WTC11 (cell line): Measurements from ENCODE around the gene IL17RE. TPM values are rescaled to one million over a fixed set of nuclear protein-coding genes. Genes with fewer than 3 reads are reported as not detected.
"Not testable (repeated sequence)": the region's sequence is repeated elsewhere in the genome, so short reads cannot be mapped to it uniquely, and the experiment has no call there.

Experiments used
- ATAC-seq: fragments of 200-7000 bp; cut with Tn5 transposase; 2 replicates; pipeline ENCODE4 v1.10.0; 2021; ENCODE audit warnings: mild to moderate bottlenecking, moderate library complexity
- CTCF ChIA-PET: fragments of 300-600 bp; sonication (Branson Sonifier 250); formaldehyde crosslinking; loops from one replicate; lab custom pipeline; 2021; ENCODE audit warnings: antibody characterized with exemption; lab: Charles Lee
- POLR2A ChIA-PET: fragments of 350-600 bp; sonication (Branson Sonifier 250); formaldehyde crosslinking; loops from one replicate; lab custom pipeline; 2021; ENCODE audit warnings: antibody characterized with exemption; lab: Charles Lee
- DNase-seq: peaks from one replicate; pipeline ENCODE4 v3.0.0; 2021; ENCODE audit warnings: low spot score
- H3K27ac Mint-ChIP-seq: 2 replicates; pipeline ENCODE4 v1.8.0; 2021; ENCODE audit warnings: mixed read lengths
- H3K27me3 Mint-ChIP-seq: 2 replicates; pipeline ENCODE4 v1.8.0; 2021; ENCODE audit warnings: low read depth, mild to moderate bottlenecking, moderate library complexity, mixed read lengths
- H3K36me3 Mint-ChIP-seq: 2 replicates; pipeline ENCODE4 v1.8.0; 2021; ENCODE audit warnings: mixed read lengths
- H3K4me1 Mint-ChIP-seq: 2 replicates; pipeline ENCODE4 v1.8.0; 2022; ENCODE audit warnings: mixed read lengths
- H3K4me3 Mint-ChIP-seq: 2 replicates; pipeline ENCODE4 v1.8.0; 2021; ENCODE audit warnings: mild to moderate bottlenecking, moderate library complexity, mixed read lengths
- H3K9me3 Mint-ChIP-seq: 2 replicates; pipeline ENCODE4 v1.8.0; 2021; ENCODE audit warnings: mixed read lengths
- EMX1 ChIP-seq: fragments of 250-450 bp; sonication (Bioruptor Pico); IDR thresholded peaks from 2 replicates; pipeline ENCODE4 v1.8.0; 2021; ENCODE audit warnings: mild to moderate bottlenecking
- ETV6 ChIP-seq: sonication (generic); formaldehyde crosslinking; IDR thresholded peaks from 2 replicates; pipeline ENCODE4 v1.8.1; 2022; ENCODE audit warnings: mild to moderate bottlenecking, missing genetic modification reagents
- FOXP1 ChIP-seq: sonication (generic); formaldehyde crosslinking; IDR thresholded peaks from 2 replicates; pipeline ENCODE4 v1.8.0; 2022; ENCODE audit warnings: missing genetic modification reagents, mild to moderate bottlenecking, moderate library complexity, borderline replicate concordance
- GABPB1 ChIP-seq: sonication (generic); formaldehyde crosslinking; IDR thresholded peaks from 2 replicates; pipeline ENCODE4 v1.8.1; 2023; ENCODE audit warnings: mild to moderate bottlenecking, missing genetic modification reagents
- JUN ChIP-seq: sonication (generic); formaldehyde crosslinking; IDR thresholded peaks from 2 replicates; pipeline ENCODE4 v1.8.0; 2023; ENCODE audit warnings: mild to moderate bottlenecking, missing genetic modification reagents
- MXD4 ChIP-seq: fragments of 250-450 bp; sonication (Bioruptor Pico); IDR thresholded peaks from 2 replicates; pipeline ENCODE4 v1.8.0; 2021; ENCODE audit warnings: mild to moderate bottlenecking, moderate library complexity, borderline replicate concordance
- PRRX2 ChIP-seq: fragments of 250-450 bp; sonication (Bioruptor Pico); IDR thresholded peaks from 2 replicates; pipeline ENCODE4 v1.8.0; 2021; ENCODE audit warnings: mild to moderate bottlenecking
- SP1 ChIP-seq: sonication (generic); formaldehyde crosslinking; conservative IDR thresholded peaks from 2 replicates; pipeline ENCODE4 v1.8.1; 2022; ENCODE audit warnings: missing genetic modification reagents
- TEAD1 ChIP-seq: sonication (generic); formaldehyde crosslinking; IDR thresholded peaks from 2 replicates; pipeline ENCODE4 v1.8.0; 2022; ENCODE audit warnings: mild to moderate bottlenecking, missing genetic modification reagents
- TP53 ChIP-seq: sonication (generic); formaldehyde crosslinking; IDR thresholded peaks from 2 replicates; pipeline ENCODE4 v1.8.1; 2023; ENCODE audit warnings: mild to moderate bottlenecking, missing genetic modification reagents
- ZNF232 ChIP-seq: sonication (generic); formaldehyde crosslinking; IDR thresholded peaks from 2 replicates; pipeline ENCODE4 v1.8.0; 2022; ENCODE audit warnings: mild to moderate bottlenecking, missing genetic modification reagents
- ZNF396 ChIP-seq: fragments of 250-450 bp; sonication (Bioruptor Pico); IDR thresholded peaks from 2 replicates; pipeline ENCODE4 v1.8.0; 2021; ENCODE audit warnings: mild to moderate bottlenecking, moderate library complexity, borderline replicate concordance
- ZNF416 ChIP-seq: fragments of 250-450 bp; sonication (Bioruptor Pico); IDR thresholded peaks from 2 replicates; pipeline ENCODE4 v1.9.0; 2021; ENCODE audit warnings: mild to moderate bottlenecking, inconsistent platforms
- total RNA-seq: library from RNA; stranded (reverse); gene quantifications from 3 replicates; pipeline ENCODE4 v1.2.3, GENCODE V29; 2021
- TF ChIP-seq, protein P1 (sequence below): sonication (generic); formaldehyde crosslinking; IDR thresholded peaks from 2 replicates; pipeline ENCODE4 v1.8.1; 2023; ENCODE audit warnings: mild to moderate bottlenecking, missing genetic modification reagents
- TF ChIP-seq, protein P2 (sequence below): fragments of 250-450 bp; sonication (Bioruptor Pico); IDR thresholded peaks from 2 replicates; pipeline ENCODE4 v1.9.0; 2021; ENCODE audit warnings: mild to moderate bottlenecking
- TF ChIP-seq, protein P3 (sequence below): sonication (generic); formaldehyde crosslinking; IDR thresholded peaks from 2 replicates; pipeline ENCODE4 v1.8.0; 2022; ENCODE audit warnings: mild to moderate bottlenecking, missing genetic modification reagents
- TF ChIP-seq, protein P4 (sequence below): fragments of 200-600 bp; IDR thresholded peaks from 2 replicates; pipeline ENCODE4 v1.8.0; 2022; ENCODE audit warnings: antibody characterized with exemption
- TF ChIP-seq, protein P5 (sequence below): sonication (generic); formaldehyde crosslinking; IDR thresholded peaks from 2 replicates; pipeline ENCODE4 v1.8.0; 2023; ENCODE audit warnings: missing genetic modification reagents, mild to moderate bottlenecking, borderline replicate concordance

Gene IL17RE
- total RNA-seq, 1 experiment from 2014 or later, result 4.2 TPM

DNA sequence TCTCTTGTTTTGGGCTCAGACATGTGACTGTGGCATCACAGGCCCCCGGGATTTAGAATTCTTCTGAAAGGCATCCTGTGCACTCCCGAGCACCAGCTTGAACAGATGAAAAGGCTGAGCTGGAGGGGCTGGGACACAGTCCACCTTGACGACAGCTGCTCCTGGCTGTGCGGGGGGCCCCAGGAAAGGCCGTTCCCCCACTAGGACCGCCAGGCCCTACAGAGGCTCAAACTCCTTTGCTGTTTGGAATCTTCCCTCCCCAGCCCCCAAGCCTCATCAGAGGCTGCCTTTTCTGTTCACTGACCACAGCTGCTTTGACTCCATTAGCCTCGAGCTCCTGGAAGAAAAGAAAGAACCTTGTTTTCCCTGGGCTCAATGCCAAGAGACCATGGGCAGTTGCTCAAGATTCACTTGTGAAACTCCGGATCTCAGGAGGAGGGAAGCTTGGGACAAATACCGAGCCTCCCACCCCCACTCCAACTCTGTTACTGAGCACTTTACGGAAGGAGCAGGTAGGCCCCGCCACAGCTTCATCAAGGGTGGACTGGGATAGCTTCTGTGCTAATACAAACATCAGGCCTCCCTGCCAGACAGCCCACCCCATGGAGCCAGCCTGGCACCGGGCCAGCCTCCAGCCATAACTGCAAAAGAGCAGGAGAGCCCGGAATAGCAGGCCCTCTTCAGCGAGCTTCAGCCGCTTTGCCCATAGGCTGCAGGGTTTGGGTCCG, 38.3 kb upstream of the IL17RE start (continued):
- TF ChIP-seq TP53 (CRISPR knock-in tag) (no peak), SP1 (CRISPR knock-in tag) (no peak), GABPB1 (CRISPR knock-in tag) (no peak), ZNF396 (CRISPR knock-in tag) (no peak), ETV6 (no peak), JUN (CRISPR knock-in tag) (no peak), ZNF416 (no peak), ZNF232 (CRISPR knock-in tag) (no peak), EMX1 (CRISPR knock-in tag) (no peak), TEAD1 (no peak), MXD4 (CRISPR knock-in tag) (no peak)
- TF ChIP-seq, protein P1, sequence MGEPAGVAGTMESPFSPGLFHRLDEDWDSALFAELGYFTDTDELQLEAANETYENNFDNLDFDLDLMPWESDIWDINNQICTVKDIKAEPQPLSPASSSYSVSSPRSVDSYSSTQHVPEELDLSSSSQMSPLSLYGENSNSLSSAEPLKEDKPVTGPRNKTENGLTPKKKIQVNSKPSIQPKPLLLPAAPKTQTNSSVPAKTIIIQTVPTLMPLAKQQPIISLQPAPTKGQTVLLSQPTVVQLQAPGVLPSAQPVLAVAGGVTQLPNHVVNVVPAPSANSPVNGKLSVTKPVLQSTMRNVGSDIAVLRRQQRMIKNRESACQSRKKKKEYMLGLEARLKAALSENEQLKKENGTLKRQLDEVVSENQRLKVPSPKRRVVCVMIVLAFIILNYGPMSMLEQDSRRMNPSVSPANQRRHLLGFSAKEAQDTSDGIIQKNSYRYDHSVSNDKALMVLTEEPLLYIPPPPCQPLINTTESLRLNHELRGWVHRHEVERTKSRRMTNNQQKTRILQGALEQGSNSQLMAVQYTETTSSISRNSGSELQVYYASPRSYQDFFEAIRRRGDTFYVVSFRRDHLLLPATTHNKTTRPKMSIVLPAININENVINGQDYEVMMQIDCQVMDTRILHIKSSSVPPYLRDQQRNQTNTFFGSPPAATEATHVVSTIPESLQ, result no peak
- TF ChIP-seq, protein P2, sequence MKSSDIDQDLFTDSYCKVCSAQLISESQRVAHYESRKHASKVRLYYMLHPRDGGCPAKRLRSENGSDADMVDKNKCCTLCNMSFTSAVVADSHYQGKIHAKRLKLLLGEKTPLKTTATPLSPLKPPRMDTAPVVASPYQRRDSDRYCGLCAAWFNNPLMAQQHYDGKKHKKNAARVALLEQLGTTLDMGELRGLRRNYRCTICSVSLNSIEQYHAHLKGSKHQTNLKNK (CRISPR knock-in tag), result no peak

DNA sequence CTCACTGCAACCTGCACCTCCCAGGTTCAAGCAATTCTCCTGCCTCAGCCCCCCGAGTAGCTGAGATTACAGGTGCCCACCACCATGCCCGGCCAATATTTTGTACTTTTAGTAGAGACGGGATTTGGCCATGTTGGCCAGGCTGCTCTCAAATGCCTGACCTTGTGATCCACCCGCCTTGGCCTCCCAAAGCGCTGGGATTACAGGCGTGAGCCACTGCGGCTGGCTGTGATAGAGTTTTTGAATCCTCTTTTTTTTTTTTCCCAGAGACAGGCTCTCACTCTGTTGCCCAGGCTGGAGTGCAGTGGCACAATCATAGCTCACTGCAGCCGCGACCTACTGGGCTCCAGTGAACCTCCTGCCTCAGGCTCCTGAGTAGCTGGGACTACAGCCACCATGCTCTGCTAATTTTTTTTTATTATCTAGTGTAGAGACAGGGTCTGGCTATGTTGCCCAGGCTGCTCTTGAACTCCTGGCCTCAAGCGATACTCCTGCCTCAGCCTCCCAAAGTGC, 37.5 kb upstream of the IL17RE start:
- H3K36me3 Mint-ChIP-seq, H3K4me3 Mint-ChIP-seq, DNase-seq, H3K9me3 Mint-ChIP-seq, POLR2A ChIA-PET, H3K27ac Mint-ChIP-seq, ATAC-seq: not testable (repeated sequence)
- Mint-ChIP-seq H3K27me3 (peaks cover 15% of the 10 kb centered on the region), H3K4me1 (peaks cover 16% of the 10 kb centered on the region)
- CTCF ChIA-PET, result interaction anchor here (0.6 to 2.5 kb wide), 4 partner anchors 38 to 372 kb away, joined by 3 to 9 read pairs (median 4); partner anchors contain the start of gene CRELD1

DNA sequence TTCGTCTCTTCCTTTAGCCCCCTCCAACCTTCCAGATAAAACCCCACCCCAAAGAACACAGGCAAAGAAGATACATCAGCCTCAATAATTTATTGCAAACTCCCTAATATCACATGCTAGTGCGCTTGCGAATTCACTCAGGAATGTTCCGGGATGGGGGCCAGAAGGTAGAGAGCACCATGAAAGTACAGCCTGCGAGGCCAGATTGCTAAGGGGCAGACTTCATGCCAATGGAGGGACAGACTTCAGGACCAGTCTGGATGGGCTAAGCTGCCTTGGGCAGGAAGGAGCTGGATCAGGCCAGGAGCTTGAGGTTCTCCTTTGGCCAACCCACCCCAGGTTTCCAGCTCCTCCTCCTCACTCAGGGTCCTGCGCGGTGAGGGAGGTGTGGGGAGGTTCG, 36.0 kb upstream of the IL17RE start:
- peaks cover 7% of the 10 kb centered on the region for H3K4me1 Mint-ChIP-seq
- no peak for ATAC-seq
- no peak overlapping the region for H3K27ac Mint-ChIP-seq
- TF ChIP-seq PRRX2 (CRISPR knock-in tag), result no peak
- TF ChIP-seq, protein P3, sequence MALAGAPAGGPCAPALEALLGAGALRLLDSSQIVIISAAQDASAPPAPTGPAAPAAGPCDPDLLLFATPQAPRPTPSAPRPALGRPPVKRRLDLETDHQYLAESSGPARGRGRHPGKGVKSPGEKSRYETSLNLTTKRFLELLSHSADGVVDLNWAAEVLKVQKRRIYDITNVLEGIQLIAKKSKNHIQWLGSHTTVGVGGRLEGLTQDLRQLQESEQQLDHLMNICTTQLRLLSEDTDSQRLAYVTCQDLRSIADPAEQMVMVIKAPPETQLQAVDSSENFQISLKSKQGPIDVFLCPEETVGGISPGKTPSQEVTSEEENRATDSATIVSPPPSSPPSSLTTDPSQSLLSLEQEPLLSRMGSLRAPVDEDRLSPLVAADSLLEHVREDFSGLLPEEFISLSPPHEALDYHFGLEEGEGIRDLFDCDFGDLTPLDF (CRISPR knock-in tag), result no peak
- TF ChIP-seq, protein P4, sequence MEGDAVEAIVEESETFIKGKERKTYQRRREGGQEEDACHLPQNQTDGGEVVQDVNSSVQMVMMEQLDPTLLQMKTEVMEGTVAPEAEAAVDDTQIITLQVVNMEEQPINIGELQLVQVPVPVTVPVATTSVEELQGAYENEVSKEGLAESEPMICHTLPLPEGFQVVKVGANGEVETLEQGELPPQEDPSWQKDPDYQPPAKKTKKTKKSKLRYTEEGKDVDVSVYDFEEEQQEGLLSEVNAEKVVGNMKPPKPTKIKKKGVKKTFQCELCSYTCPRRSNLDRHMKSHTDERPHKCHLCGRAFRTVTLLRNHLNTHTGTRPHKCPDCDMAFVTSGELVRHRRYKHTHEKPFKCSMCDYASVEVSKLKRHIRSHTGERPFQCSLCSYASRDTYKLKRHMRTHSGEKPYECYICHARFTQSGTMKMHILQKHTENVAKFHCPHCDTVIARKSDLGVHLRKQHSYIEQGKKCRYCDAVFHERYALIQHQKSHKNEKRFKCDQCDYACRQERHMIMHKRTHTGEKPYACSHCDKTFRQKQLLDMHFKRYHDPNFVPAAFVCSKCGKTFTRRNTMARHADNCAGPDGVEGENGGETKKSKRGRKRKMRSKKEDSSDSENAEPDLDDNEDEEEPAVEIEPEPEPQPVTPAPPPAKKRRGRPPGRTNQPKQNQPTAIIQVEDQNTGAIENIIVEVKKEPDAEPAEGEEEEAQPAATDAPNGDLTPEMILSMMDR, result no peak
- no peak for DNase-seq
- H3K9me3 Mint-ChIP-seq, result no peaks in the 10 kb centered on the region
- peaks cover 15% of the 10 kb centered on the region for H3K27me3 Mint-ChIP-seq
- H3K36me3 Mint-ChIP-seq, result no peaks in the 10 kb centered on the region
- no peak overlapping the region for H3K4me3 Mint-ChIP-seq
- ChIA-PET CTCF (interaction anchor here (1.1 to 1.8 kb wide), 2 partner anchors 16 to 80 kb away, joined by 3 to 5 read pairs; no protein-coding TSS in a partner anchor), POLR2A (no interaction called here)

DNA sequence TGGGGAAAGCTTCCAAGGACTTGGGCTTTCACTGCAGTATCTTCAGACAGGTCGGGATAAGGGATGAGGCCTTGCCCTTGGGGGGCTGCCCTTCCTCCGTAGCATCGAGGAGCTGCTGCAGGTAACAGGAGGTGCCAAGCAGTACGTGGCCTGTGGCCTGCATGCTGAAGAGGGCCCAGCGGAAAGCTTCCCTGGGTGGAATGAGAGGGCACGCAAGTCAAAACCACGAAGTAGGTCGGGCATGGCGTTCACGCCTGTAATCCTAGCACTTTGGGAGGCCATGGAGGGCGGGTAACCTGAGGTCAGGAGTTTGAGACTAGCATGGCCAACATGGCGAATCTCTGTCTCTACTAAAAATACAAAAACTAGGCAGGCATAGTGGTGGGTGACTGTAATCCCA, 35.5 kb upstream of the IL17RE start:
- H3K36me3 Mint-ChIP-seq, result no peaks in the 10 kb centered on the region
- no peak for ATAC-seq

More for the DNA sequence above, 35.5 kb upstream of the IL17RE start:
- Mint-ChIP-seq H3K4me3 (no peak overlapping the region), H3K4me1 (peaks cover 3% of the 10 kb centered on the region), H3K27ac (no peak overlapping the region), H3K9me3 (no peaks in the 10 kb centered on the region), H3K27me3 (peaks cover 12% of the 10 kb centered on the region)
- DNase-seq, result no peak
- no peak for TF ChIP-seq EMX1 (CRISPR knock-in tag)
- TF ChIP-seq, protein P5, sequence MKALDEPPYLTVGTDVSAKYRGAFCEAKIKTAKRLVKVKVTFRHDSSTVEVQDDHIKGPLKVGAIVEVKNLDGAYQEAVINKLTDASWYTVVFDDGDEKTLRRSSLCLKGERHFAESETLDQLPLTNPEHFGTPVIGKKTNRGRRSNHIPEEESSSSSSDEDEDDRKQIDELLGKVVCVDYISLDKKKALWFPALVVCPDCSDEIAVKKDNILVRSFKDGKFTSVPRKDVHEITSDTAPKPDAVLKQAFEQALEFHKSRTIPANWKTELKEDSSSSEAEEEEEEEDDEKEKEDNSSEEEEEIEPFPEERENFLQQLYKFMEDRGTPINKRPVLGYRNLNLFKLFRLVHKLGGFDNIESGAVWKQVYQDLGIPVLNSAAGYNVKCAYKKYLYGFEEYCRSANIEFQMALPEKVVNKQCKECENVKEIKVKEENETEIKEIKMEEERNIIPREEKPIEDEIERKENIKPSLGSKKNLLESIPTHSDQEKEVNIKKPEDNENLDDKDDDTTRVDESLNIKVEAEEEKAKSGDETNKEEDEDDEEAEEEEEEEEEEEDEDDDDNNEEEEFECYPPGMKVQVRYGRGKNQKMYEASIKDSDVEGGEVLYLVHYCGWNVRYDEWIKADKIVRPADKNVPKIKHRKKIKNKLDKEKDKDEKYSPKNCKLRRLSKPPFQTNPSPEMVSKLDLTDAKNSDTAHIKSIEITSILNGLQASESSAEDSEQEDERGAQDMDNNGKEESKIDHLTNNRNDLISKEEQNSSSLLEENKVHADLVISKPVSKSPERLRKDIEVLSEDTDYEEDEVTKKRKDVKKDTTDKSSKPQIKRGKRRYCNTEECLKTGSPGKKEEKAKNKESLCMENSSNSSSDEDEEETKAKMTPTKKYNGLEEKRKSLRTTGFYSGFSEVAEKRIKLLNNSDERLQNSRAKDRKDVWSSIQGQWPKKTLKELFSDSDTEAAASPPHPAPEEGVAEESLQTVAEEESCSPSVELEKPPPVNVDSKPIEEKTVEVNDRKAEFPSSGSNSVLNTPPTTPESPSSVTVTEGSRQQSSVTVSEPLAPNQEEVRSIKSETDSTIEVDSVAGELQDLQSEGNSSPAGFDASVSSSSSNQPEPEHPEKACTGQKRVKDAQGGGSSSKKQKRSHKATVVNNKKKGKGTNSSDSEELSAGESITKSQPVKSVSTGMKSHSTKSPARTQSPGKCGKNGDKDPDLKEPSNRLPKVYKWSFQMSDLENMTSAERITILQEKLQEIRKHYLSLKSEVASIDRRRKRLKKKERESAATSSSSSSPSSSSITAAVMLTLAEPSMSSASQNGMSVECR, result no peak
- TF ChIP-seq FOXP1 (CRISPR knock-in tag), result no peak
- ChIA-PET CTCF (interaction anchor here (1.8 kb wide), 1 partner anchor 79 kb away, joined by 5 read pairs; no protein-coding TSS in a partner anchor), POLR2A (no interaction called here)
